NCI-H82 (cell line): ENCODE measurements around the gene ROGDI.
A peak's percentile ranks its signal among the peaks of the same experiment; 100 is the strongest.

ENCODE experiments used
- DNase-seq: peaks from one replicate; lab custom pipeline; 2025; lab: John Stamatoyannopoulos, UW

Gene ROGDI

DNA sequence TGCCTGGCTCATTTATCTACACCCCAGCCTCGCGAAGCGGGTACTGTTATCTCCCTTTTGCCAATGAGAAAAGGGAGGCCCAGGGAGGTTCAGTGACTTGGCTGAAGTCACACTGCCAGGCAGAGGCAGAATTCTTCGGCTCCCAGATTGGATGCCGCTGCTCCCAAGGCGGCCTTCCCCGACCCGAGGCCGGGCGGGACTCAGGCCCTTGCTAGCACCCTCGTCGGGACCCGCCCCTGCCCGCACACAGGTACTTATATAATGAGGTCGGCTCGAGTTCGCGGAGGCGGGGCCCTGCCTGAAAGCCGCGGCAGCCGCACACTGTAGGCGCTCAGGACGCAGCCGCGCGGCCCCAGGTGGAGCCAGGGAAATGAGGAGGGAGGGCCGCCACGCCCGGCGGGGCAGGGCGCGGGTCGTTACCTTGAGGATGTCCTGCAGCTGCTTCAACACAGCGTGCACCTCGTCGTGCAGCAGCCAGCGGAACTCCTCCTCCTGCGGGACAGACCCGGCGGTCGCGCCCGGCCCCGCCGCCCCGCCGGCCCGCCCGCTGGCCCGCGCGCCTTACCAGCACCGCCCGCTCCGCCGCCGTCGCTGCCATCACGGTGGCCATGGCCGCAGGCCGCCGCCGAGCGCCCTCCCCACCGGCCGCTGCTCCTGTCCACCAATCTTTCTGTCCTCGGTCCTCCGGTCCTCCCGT lies at the start of gene ROGDI:
TSS of gene ROGDI (minus strand) at position 672 of the 697 bp plus-strand sequence. CDS start at position 610, 62 bp downstream.
- DNase-seq: peak; percentile 93

DNA sequence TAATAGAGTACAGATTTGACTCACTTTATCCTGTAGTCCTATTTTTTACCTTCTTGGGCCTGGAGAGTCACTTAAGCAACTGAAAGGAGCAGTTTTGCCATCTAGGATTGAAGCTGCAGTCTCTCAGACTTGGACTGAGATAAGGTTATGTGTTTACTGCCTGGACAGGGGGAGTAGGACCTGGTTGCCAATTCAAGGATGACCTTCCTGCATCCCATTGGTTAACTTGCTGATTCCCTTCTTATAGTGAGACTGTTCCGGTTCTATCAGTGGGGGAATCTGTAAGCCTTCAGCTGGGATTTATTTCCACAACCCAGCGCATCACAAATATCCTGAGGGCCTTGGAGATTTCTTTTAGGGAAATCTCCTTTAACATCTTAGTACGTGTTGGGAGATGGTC lies 47.8 kb upstream of the ROGDI start:
- no peak for DNase-seq

- peak; percentile 40 for DNase-seq
These were observed 45.5 kb upstream of the ROGDI start for GRCh38 chr16:4847774-4848587.

GRCh38 chr16:4846901-4847773 lies 44.7 kb upstream of the ROGDI start, which contains the start of the genes GLYR1 and UBN1:
GLYR1 (minus strand) TSS chr16:4847288; CDS start chr16:4847265, 23 bp downstream.
UBN1 (plus strand) TSS chr16:4847481; CDS start chr16:4852918, 5,437 bp downstream.
- DNase-seq: peak; percentile 98

GRCh38 chr16:4846503-4846900 lies 44.1 kb upstream of the ROGDI start:
- DNase-seq: peak; percentile 26

DNA sequence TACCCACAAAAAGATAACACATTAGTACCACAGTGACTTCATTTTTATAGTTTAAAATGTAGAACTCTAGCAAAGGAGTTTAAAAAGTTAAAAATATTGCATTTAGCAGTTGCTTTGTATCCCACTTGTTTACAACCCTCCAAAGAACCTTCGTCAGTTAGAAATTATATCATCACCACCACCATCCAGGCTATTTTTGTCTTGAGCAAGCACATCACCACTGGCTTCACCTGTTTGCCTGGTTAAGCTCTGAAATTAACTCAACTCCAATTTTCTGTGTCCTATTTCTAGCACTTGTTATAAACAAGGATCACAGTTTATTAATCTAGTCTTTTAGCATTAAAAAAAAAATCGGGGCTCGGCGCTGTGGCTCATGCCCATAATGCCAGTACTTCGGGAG lies 38.6 kb upstream of the ROGDI start:
- DNase-seq: no peak

GRCh38 chr16:4839942-4840341 lies 37.5 kb upstream of the ROGDI start:
- no peak for DNase-seq

GRCh38 chr16:4837733-4838501 lies 35.5 kb upstream of the ROGDI start:
- DNase-seq: no peak

DNA sequence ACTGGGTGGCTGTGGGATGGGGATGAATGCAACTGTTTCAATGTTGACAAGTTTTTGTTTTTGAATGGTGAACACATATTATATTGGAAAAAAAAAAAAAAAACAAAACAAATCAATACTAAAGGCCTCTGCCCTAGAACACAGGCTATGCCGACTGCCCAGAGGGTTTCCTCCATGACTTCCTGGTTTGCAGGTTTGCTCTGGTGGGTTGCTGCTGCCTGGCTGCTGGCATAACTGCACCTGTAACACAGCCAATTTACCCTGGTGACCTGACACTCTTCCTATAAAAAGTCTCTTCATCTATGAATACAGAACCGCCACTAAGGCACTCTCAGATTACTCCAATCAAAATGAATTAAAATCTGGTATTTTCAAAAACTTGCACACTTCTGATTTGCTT lies 34.3 kb upstream of the ROGDI start:
- DNase-seq: no peak

DNA sequence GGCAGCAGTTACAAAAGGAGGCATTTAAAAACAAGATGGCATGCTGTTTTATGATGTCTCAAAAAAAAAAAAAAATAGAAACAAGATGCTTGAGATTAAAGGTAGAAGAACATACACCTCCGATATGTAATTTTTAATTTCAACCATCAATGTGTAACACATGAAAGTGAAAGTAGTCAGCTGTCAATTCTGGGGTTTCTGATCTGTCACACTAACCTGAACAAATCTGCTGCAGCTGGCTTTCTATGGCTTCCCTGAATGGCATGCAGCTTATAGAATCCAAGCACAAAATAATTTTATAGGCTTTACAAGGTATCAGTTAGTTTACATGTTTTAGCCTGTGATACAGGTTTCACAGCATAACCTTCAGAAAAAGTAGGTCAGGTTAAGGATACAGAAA lies 31.2 kb upstream of the ROGDI start:
- no peak for DNase-seq

- no peak for DNase-seq
These were observed 30.4 kb upstream of the ROGDI start for GRCh38 chr16:4832698-4833343.

GRCh38 chr16:4831616-4832015 lies 29.2 kb upstream of the ROGDI start:
- DNase-seq: no peak

- DNase-seq: no peak
These were observed 28.0 kb upstream of the ROGDI start for GRCh38 chr16:4830408-4830807.

GRCh38 chr16:4828567-4829321 lies 26.3 kb upstream of the ROGDI start:
- no peak for DNase-seq

DNA sequence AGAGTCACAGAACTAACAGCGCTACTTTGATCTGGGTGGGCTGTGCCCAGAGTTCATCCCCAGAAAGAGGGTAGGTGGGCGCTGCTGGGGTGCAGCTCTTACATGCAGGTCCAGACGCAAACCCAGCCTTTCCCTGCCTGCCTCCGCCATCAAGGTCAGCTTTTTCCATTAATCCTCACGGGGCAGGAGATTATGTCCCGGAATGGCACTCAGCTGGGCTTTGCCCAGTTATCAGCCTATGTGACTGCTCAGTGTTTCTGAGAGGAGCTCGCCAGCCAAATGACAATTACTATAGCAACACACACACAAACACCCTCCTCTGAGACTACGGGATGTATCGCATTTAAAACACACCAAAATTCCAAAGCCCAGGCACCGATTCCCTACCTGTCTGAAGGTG lies 24.5 kb upstream of the ROGDI start:
- no peak for DNase-seq

- no peak for DNase-seq
These were observed 24.1 kb upstream of the ROGDI start for GRCh38 chr16:4826526-4826925.

DNA sequence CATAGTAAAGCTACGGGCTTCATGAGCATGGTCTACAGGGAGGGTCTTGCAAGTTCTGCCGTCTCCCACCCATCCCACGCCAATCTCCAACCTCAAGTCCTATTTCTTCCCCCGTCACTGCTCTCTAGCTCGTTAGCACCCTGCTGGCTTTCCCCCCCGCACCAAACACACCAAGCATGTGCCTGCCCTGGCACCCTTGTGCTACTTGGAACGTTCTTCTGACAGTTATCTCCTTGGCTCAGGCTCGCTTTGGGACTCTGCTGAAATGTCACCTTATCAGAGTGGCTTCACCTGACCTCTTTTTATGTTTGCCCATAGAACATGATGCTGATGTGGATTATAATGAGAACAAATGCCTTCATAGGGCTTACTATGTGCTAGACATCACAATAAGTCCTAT lies 22.8 kb upstream of the ROGDI start:
- DNase-seq: no peak

- DNase-seq: no peak
These were observed 18.2 kb upstream of the ROGDI start for GRCh38 chr16:4820652-4821051.

DNA sequence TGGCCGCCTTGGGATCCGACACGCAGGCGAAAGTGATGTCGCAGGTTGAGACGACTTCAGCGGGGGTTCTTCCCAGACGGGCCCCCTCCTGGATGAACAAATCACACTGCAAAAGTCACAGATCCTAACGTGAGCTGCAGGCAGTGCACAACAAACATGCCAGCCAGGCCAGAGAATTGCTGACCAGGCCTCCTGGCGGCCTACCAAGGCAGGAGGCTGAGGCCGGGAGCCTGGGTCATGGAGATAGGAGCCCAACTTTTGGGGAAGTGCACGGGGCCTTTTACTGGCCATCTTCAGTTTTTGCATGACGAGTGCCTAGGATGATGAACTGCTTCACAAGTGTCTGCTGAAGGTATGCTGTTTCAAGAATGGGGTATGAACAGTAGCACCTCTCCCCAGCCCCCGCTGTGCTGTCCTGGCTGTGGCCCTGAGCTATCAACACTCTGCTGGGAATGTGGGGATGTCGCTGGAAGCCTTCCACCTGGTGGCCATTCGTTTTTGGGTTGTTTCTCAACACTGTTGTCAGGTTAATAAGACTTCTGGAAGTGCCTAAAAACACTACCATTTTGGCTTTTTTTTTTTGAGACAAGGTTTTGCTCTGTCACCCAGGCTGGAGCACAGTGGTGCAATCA lies 12.2 kb upstream of the ROGDI start:
- DNase-seq: no peak

DNA sequence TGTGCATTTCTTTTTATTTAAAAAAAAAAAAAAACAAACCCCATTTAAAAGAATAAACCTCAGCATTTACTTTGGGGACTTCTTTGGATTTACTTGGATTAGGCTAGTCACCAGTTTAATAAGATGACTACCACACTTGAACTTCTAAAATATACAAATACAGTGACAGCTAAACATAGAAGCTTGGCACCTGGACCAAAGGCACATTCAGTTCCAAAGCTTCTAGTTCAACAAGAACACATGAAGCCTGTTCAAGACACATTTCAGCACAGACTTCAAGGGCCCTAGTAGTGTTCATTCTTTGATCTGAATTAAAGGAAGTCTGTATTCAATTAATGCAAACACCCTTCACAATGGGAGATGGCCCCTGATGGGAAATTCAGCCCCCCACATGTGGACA lies 11.6 kb upstream of the ROGDI start:
- DNase-seq: no peak
